Testis (tissue), 2 donors: ENCODE results near the gene NEUROD2.

ENCODE experiments used
- CTCF ChIP-seq, 3 experiments: fragments of 450-650 bp in 2 of 3; fragments of 200-600 bp in 1 of 3; sonication (generic) in 1 of 3; IDR thresholded peaks; one replicate each; pipeline ENCODE4 v1.5.1; 2016 to 2019; ENCODE audit warnings: antibody characterized with exemption in 3 of 3, mild to moderate bottlenecking in 2 of 3, moderate library complexity in 1 of 3
- POLR2A ChIP-seq: fragments of 450-650 bp; IDR thresholded peaks from one replicate; pipeline ENCODE4 v1.6.1; 2017; ENCODE audit warnings: antibody characterized with exemption, mild to moderate bottlenecking, moderate library complexity

- no peak for TF ChIP-seq CTCF (IDR thresholded peaks at IDR 0.05)
- TF ChIP-seq POLR2A = no peak
Observed at GRCh38 chr17:39647256-39647655, 39.5 kb upstream of the NEUROD2 start.
